ENCODE results near the gene MAT2B. TPM values are rescaled to one million over a fixed set of nuclear protein-coding genes. Genes with fewer than 3 reads are reported as not detected.

MAT2B gene
- total RNA-seq, 1 experiment from 2014 or later, result 25.1 TPM

- CTCF ChIA-PET, result no interaction called here
- H3K36me3 ChIP-seq (ENCODE audit: control insufficient read depth, insufficient read depth, low read length), result no peaks in the 10 kb centered on the region
- H3K9me3 ChIP-seq, result no peaks in the 10 kb centered on the region
- Mint-ChIP-seq H3K36me3 (ENCODE audit: insufficient read depth, unreplicated experiment) (no peaks in the 10 kb centered on the region), H3K27me3 (ENCODE audit: insufficient read depth, unreplicated experiment) (peaks cover 7% of the 10 kb centered on the region), H3K4me1 (ENCODE audit: low read depth, unreplicated experiment) (peaks cover 8% of the 10 kb centered on the region), H3K9me3 (ENCODE audit: unreplicated experiment) (no peaks in the 10 kb centered on the region), H3K27ac (ENCODE audit: unreplicated experiment) (no peak overlapping the region), H3K4me3 (ENCODE audit: unreplicated experiment) (no peak overlapping the region)
- intact Hi-C loops (cut with micrococcal nuclease; ENCODE audit: unreplicated experiment), result no loop called here
- POLR2A ChIA-PET, result no interaction called here
- TF ChIP-seq CTCF (IDR thresholded peaks at IDR 0.05; ENCODE audit: insufficient read depth in 1 of 2, low read depth in 1 of 2, low read length in 1 of 2, severe bottlenecking in 1 of 2, unreplicated experiment in 1 of 2), result no peak
- H3K27me3 ChIP-seq (replicated peaks; ENCODE audit: control insufficient read depth, insufficient read depth, low read length), result no peaks in the 10 kb centered on the region; the same call in 1 of the 2 replicates
- BruUV-seq (replicated peaks), result no TSS peak
- peaks cover 9% of the 10 kb centered on the region for H3K4me1 ChIP-seq
- no peak overlapping the region for H3K4me3 ChIP-seq (ENCODE audit: low read depth, low read length)
- no peak for DNase-seq
Observed at GRCh38 chr5:163531272-163531671, 25.9 kb downstream of the MAT2B start.

GRCh38 chr5:163532171-163533084, 27.0 kb downstream of the MAT2B start:
- ChIA-PET CTCF (no interaction called here), POLR2A (no interaction called here)
- no peak overlapping the region for H3K27ac Mint-ChIP-seq (ENCODE audit: unreplicated experiment)
- intact Hi-C loops (cut with micrococcal nuclease; ENCODE audit: unreplicated experiment), result no loop called here
- no peaks in the 10 kb centered on the region for H3K9me3 Mint-ChIP-seq (ENCODE audit: unreplicated experiment)
- H3K4me3 Mint-ChIP-seq (ENCODE audit: unreplicated experiment), result no peak overlapping the region
- Histone ChIP-seq H3K4me3 (ENCODE audit: low read depth, low read length) (no peak overlapping the region), H3K36me3 (ENCODE audit: control insufficient read depth, insufficient read depth, low read length) (no peaks in the 10 kb centered on the region), H3K9me3 (no peaks in the 10 kb centered on the region), H3K27me3 (replicated peaks; ENCODE audit: control insufficient read depth, insufficient read depth, low read length) (no peaks in the 10 kb centered on the region; the same call in 1 of the 2 replicates), H3K4me1 (peaks cover 9% of the 10 kb centered on the region)
- no TSS peak for BruUV-seq (replicated peaks)
- peaks cover 8% of the 10 kb centered on the region for H3K4me1 Mint-ChIP-seq (ENCODE audit: low read depth, unreplicated experiment)
- no peaks in the 10 kb centered on the region for H3K36me3 Mint-ChIP-seq (ENCODE audit: insufficient read depth, unreplicated experiment)
- DNase-seq, result no peak
- TF ChIP-seq CTCF (IDR thresholded peaks at IDR 0.05; ENCODE audit: insufficient read depth in 1 of 2, low read depth in 1 of 2, low read length in 1 of 2, severe bottlenecking in 1 of 2, unreplicated experiment in 1 of 2), result no peak
- peaks cover 6% of the 10 kb centered on the region for H3K27me3 Mint-ChIP-seq (ENCODE audit: insufficient read depth, unreplicated experiment)

- DNase-seq, result no peak
- no peak overlapping the region for H3K4me3 ChIP-seq (ENCODE audit: low read depth, low read length)
Observed at GRCh38 chr5:163533223-163533622, 27.8 kb downstream of the MAT2B start.

More at GRCh38 chr5:163533223-163533622, 27.8 kb downstream of the MAT2B start:
- intact Hi-C loops (cut with micrococcal nuclease; ENCODE audit: unreplicated experiment), result no loop called here
- H3K27ac Mint-ChIP-seq (ENCODE audit: unreplicated experiment), result no peak overlapping the region
- H3K9me3 Mint-ChIP-seq (ENCODE audit: unreplicated experiment), result no peaks in the 10 kb centered on the region
- H3K4me1 ChIP-seq, result peaks cover 9% of the 10 kb centered on the region
- no TSS peak for BruUV-seq (replicated peaks)
- H3K36me3 Mint-ChIP-seq (ENCODE audit: insufficient read depth, unreplicated experiment), result no peaks in the 10 kb centered on the region
- POLR2A ChIA-PET, result no interaction called here
- no peak for TF ChIP-seq CTCF (IDR thresholded peaks at IDR 0.05; ENCODE audit: insufficient read depth in 1 of 2, low read depth in 1 of 2, low read length in 1 of 2, severe bottlenecking in 1 of 2, unreplicated experiment in 1 of 2)
- peaks cover 4% of the 10 kb centered on the region for H3K27me3 Mint-ChIP-seq (ENCODE audit: insufficient read depth, unreplicated experiment)
- no peak overlapping the region for H3K4me3 Mint-ChIP-seq (ENCODE audit: unreplicated experiment)
- H3K36me3 ChIP-seq (ENCODE audit: control insufficient read depth, insufficient read depth, low read length), result no peaks in the 10 kb centered on the region
- no peaks in the 10 kb centered on the region; the same call in 1 of the 2 replicates for H3K27me3 ChIP-seq (replicated peaks; ENCODE audit: control insufficient read depth, insufficient read depth, low read length)
- CTCF ChIA-PET, result no interaction called here
- H3K9me3 ChIP-seq, result no peaks in the 10 kb centered on the region
- H3K4me1 Mint-ChIP-seq (ENCODE audit: low read depth, unreplicated experiment), result peaks cover 8% of the 10 kb centered on the region

Measured in Caco-2 (cell line).